Right renal pelvis (tissue), 4 donors: Measurements from ENCODE around the gene PHOSPHO2. TPM values are rescaled to one million over a fixed set of nuclear protein-coding genes. Genes with fewer than 3 reads are reported as not detected.

Experiments
- polyA plus RNA-seq, 4 donors: library from polyadenylated mRNA; unstranded; fragments of 120-200 nt; gene quantifications; one replicate each; pipeline ENCODE4 v1.2.1, GENCODE V29; 2013; ENCODE audit not compliant: insufficient read length in 4 of 4

The PHOSPHO2 gene
- polyA plus RNA-seq, 4 donors = 12.5 to 15.5 (median 14.8) TPM

Other genes starting within 250 kb of the PHOSPHO2 start
- 10 to 100 TPM; 12.6 to 15.0 (median 13.1) TPM for gene BBS5, start 215.0 kb upstream of the PHOSPHO2 start, polyA plus RNA-seq
- 1 to 10 TPM in 3 of 4 donors, under 1 TPM in 1; 0.88 to 1.2 (median 1.1) TPM for gene KLHL41, start 184.8 kb upstream of the PHOSPHO2 start, polyA plus RNA-seq
- 10 to 100 TPM; 29.3 to 41.5 (median 32.9) TPM for gene FASTKD1, start 120.6 kb upstream of the PHOSPHO2 start, polyA plus RNA-seq
- 100 to 1,000 TPM in 1 of 4 donors, 10 to 100 TPM in 3; 86.7 to 104 (median 93.6) TPM for gene PPIG, start 110.1 kb upstream of the PHOSPHO2 start, polyA plus RNA-seq
- gene CFAP210, start 64 bp upstream of the PHOSPHO2 start, polyA plus RNA-seq = 1 to 10 TPM in 3 of 4 donors, under 1 TPM in 1; 1.00 to 4.0 (median 1.8) TPM
- 10 to 100 TPM; 28.6 to 37.3 (median 32.4) TPM for gene KLHL23, start 39.4 kb downstream of the PHOSPHO2 start, polyA plus RNA-seq
- gene SSB, start 104.4 kb downstream of the PHOSPHO2 start, polyA plus RNA-seq = 100 to 1,000 TPM; 182 to 213 (median 206) TPM
- gene METTL5, start 130.4 kb downstream of the PHOSPHO2 start, polyA plus RNA-seq = 10 to 100 TPM; 43.7 to 59.5 (median 52.7) TPM
- 10 to 100 TPM; 34.6 to 45.6 (median 41.4) TPM for gene UBR3, start 133.0 kb downstream of the PHOSPHO2 start, polyA plus RNA-seq